Dendritic cell treated with granulocyte-macrophage colony-stimulating factor and Interleukin-4, amounts not matched to agents 40 ng/mL and 50 ng/mL, for 4 days (primary cell): ENCODE measurements around the gene CARF.

Source experiments
- H3K27ac Mint-ChIP-seq: one replicate; pipeline ENCODE4 v1.8.0; 2022; ENCODE audit warnings: mild to moderate bottlenecking, mixed read lengths
- H3K27me3 Mint-ChIP-seq: one replicate; pipeline ENCODE4 v1.8.0; 2022; ENCODE audit warnings: mild to moderate bottlenecking, mixed read lengths
- H3K36me3 Mint-ChIP-seq: one replicate; pipeline ENCODE4 v1.8.0; 2022; ENCODE audit warnings: low read depth, mixed read lengths
- H3K4me1 Mint-ChIP-seq: one replicate; pipeline ENCODE4 v1.8.0; 2022; ENCODE audit warnings: low read depth, mixed read lengths
- H3K4me3 Mint-ChIP-seq: one replicate; pipeline ENCODE4 v1.8.0; 2022; ENCODE audit warnings: mild to moderate bottlenecking, moderate library complexity, mixed read lengths
- H3K9me3 Mint-ChIP-seq: one replicate; pipeline ENCODE4 v1.8.0; 2022; ENCODE audit warnings: mixed read lengths
- intact Hi-C: fragments of 100-400 bp; cut with micrococcal nuclease; formaldehyde crosslinking; loops from one replicate; pipeline ENCODE4 v1.15.0; 2022

Gene CARF

GRCh38 chr2:203018181-203018580 is 106.1 kb downstream of the CARF start:
- Mint-ChIP-seq H3K27me3 (no peaks in the 10 kb centered on the region), H3K9me3 (no peaks in the 10 kb centered on the region), H3K27ac (no peak overlapping the region), H3K4me1 (peaks cover 33% of the 10 kb centered on the region), H3K36me3 (peaks cover 13% of the 10 kb centered on the region), H3K4me3 (peak overlapping the region; percentile 46)
- intact Hi-C loops = loop anchor here (2.0 to 10.0 kb wide), 3 partner anchors 67 to 643 kb away; partner anchors contain the start of genes BMPR2, CARF and WDR12

- intact Hi-C loops = loop anchor here (2.0 to 10.0 kb wide), 3 partner anchors 66 to 644 kb away; partner anchors contain the start of genes BMPR2, CARF and WDR12
- H3K4me3 Mint-ChIP-seq = no peak overlapping the region
- no peaks in the 10 kb centered on the region for H3K27me3 Mint-ChIP-seq
- peaks cover 18% of the 10 kb centered on the region for H3K36me3 Mint-ChIP-seq
- peaks cover 33% of the 10 kb centered on the region for H3K4me1 Mint-ChIP-seq
- H3K9me3 Mint-ChIP-seq = no peaks in the 10 kb centered on the region
- no peak overlapping the region for H3K27ac Mint-ChIP-seq
These were observed 107.1 kb downstream of the CARF start for GRCh38 chr2:203019142-203019541.

- intact Hi-C loops = no loop called here
- Mint-ChIP-seq H3K27me3 (no peaks in the 10 kb centered on the region), H3K4me1 (peaks cover 25% of the 10 kb centered on the region), H3K9me3 (no peaks in the 10 kb centered on the region), H3K4me3 (no peak overlapping the region), H3K27ac (no peak overlapping the region), H3K36me3 (peaks cover 8% of the 10 kb centered on the region)
These were observed 109.9 kb downstream of the CARF start for GRCh38 chr2:203021991-203022390.

- H3K9me3 Mint-ChIP-seq = no peaks in the 10 kb centered on the region
- H3K4me3 Mint-ChIP-seq = no peak overlapping the region
- peaks cover 8% of the 10 kb centered on the region for H3K36me3 Mint-ChIP-seq
- peaks cover 23% of the 10 kb centered on the region for H3K4me1 Mint-ChIP-seq
- intact Hi-C loops = no loop called here
- no peaks in the 10 kb centered on the region for H3K27me3 Mint-ChIP-seq
- no peak overlapping the region for H3K27ac Mint-ChIP-seq
These were observed 110.7 kb downstream of the CARF start for GRCh38 chr2:203022751-203023150.

- H3K27me3 Mint-ChIP-seq = no peaks in the 10 kb centered on the region
- intact Hi-C loops = no loop called here
- no peaks in the 10 kb centered on the region for H3K9me3 Mint-ChIP-seq
- H3K4me3 Mint-ChIP-seq = no peak overlapping the region
- peaks cover 13% of the 10 kb centered on the region for H3K36me3 Mint-ChIP-seq
- H3K4me1 Mint-ChIP-seq = peaks cover 6% of the 10 kb centered on the region
- peak overlapping the region; percentile 19 for H3K27ac Mint-ChIP-seq
These were observed 113.5 kb downstream of the CARF start for GRCh38 chr2:203025592-203025991.

GRCh38 chr2:203030545-203030944 is 118.5 kb downstream of the CARF start:
- intact Hi-C loops = no loop called here
- no peaks in the 10 kb centered on the region for H3K27me3 Mint-ChIP-seq
- H3K27ac Mint-ChIP-seq = no peak overlapping the region
- H3K36me3 Mint-ChIP-seq = peaks cover 5% of the 10 kb centered on the region
- H3K4me1 Mint-ChIP-seq = peaks cover 16% of the 10 kb centered on the region
- H3K4me3 Mint-ChIP-seq = no peak overlapping the region
- H3K9me3 Mint-ChIP-seq = no peaks in the 10 kb centered on the region

- no peak overlapping the region for H3K4me3 Mint-ChIP-seq
- no peak overlapping the region for H3K27ac Mint-ChIP-seq
- H3K36me3 Mint-ChIP-seq = peaks cover 5% of the 10 kb centered on the region
- H3K27me3 Mint-ChIP-seq = no peaks in the 10 kb centered on the region
- peaks cover 11% of the 10 kb centered on the region for H3K4me1 Mint-ChIP-seq
- no peaks in the 10 kb centered on the region for H3K9me3 Mint-ChIP-seq
- intact Hi-C loops = no loop called here
These were observed 118.9 kb downstream of the CARF start for GRCh38 chr2:203030991-203031390.

GRCh38 chr2:203033395-203033794 is 121.3 kb downstream of the CARF start:
- H3K27ac Mint-ChIP-seq = no peak overlapping the region
- no peaks in the 10 kb centered on the region for H3K27me3 Mint-ChIP-seq
- peaks cover 5% of the 10 kb centered on the region for H3K36me3 Mint-ChIP-seq

GRCh38 chr2:203035879-203036470 is 123.9 kb downstream of the CARF start:
- H3K27me3 Mint-ChIP-seq = no peaks in the 10 kb centered on the region
- no peaks in the 10 kb centered on the region for H3K9me3 Mint-ChIP-seq
- no peak overlapping the region for H3K27ac Mint-ChIP-seq
- intact Hi-C loops = no loop called here
- H3K4me3 Mint-ChIP-seq = no peak overlapping the region
- peaks cover 11% of the 10 kb centered on the region for H3K4me1 Mint-ChIP-seq
- H3K36me3 Mint-ChIP-seq = peaks cover 16% of the 10 kb centered on the region

More at GRCh38 chr2:203033395-203033794, 121.3 kb downstream of the CARF start:
- no peak overlapping the region for H3K4me3 Mint-ChIP-seq
- no peaks in the 10 kb centered on the region for H3K9me3 Mint-ChIP-seq
- intact Hi-C loops = loop anchor here (1.0 kb wide), 1 partner anchor 8 kb away; no protein-coding TSS in a partner anchor
- peaks cover 11% of the 10 kb centered on the region for H3K4me1 Mint-ChIP-seq
